Measurements from ENCODE around the gene GRIN3B.
A peak's percentile ranks its signal among the peaks of the same experiment; 100 is the strongest.
"Not testable (repeated sequence)": the region's sequence is repeated elsewhere in the genome, so short reads cannot be mapped to it uniquely, and the experiment has no call there.

Gene GRIN3B

DNA sequence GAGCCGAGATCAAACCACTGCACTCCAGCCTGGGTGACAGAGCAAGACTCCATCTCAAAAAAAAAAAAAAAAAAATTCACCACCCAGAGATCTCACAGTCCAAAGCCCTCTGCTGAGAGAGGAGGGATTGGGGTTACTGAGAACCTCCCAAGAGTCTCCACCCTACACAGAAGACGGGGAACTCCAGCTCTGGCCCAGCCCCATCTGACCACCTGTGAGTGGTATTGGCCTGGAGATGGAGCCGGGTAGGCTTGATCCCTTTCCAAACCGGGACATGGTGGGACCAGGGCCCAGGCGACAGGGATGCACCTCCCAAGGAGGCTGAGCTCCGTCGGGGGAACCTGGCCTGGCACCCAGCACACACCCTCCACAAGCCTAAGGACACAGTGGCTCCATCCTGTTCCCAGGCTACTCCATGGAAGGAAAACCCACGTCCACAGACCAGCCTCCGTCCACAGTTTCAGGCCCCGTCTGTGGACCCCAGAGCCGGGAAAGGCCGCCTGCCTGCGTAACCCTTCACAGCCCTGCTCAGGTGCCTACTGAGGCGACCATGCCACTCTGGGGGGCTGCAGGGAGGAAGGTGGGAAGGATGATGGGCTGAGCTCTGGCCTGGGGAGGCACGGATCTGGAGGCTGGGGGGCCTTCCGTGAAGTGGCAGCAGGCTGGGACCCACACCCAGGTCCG lies 18.9 kb downstream of the GRIN3B start:
- no peak for DNase-seq

DNA sequence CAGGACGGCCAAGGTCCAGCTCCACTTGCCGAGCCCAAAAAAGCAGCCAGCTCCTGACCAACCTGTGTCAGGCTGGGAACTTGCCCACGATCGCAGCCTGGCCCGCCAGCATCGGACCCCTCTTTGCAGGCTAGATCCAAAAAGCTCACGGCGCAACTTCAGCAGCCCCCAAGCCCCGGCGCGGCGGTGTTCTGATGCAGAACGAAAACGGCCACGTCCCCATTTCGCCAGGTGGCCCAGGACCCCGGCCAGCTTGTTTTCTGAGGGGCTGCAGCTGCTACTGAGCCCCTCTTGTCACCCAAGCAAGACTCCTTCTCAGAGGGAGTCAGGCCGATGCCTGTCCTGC lies 19.4 kb downstream of the GRIN3B start:
- no peak for DNase-seq

DNA sequence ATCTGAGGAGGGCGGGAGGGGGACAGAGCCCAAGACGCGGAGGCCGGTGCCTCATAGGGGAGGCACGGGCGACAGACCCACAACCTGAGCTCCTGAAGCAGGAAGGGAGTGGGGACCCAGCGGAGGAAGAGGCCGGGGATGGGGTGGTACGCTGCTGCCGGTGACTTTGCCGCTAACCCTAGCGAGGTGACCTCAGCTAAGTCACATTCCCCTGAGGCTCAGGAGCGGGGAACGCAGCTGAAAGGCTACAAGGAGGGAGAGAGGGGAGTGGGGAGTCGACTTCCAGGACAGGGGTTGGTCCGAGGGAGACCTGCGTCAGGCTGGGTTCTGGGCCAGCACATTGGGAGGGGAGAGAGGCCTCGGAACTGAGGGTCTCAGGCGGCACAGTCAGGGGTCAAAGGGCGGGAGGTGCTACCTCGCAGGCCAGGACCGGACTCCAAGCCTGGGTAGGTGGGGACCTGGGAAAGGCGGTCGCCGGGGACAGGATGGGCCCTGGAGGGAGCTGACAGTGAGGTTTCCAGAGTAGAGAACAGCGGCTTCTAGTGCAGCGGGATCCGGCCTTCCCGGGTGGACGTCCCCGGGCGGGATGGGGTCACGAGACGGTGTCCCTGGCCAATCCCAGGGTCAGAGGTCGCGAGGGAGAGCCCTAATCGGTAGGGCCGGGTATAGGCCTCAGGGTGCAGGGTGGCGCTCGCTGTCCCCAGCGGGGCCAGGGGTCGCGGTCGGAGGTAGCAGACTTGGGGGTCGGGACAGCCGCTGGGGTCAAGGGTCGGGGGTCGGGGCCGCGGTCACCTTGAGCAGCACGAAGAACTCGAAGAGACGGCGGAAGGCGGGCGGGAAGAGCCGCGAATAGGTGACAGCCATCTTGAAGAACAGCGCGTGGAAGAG lies 20.0 kb downstream of the GRIN3B start:
- DNase-seq: peak in 8 of 56 donors; percentile 28 to 60 (median 47)

DNA sequence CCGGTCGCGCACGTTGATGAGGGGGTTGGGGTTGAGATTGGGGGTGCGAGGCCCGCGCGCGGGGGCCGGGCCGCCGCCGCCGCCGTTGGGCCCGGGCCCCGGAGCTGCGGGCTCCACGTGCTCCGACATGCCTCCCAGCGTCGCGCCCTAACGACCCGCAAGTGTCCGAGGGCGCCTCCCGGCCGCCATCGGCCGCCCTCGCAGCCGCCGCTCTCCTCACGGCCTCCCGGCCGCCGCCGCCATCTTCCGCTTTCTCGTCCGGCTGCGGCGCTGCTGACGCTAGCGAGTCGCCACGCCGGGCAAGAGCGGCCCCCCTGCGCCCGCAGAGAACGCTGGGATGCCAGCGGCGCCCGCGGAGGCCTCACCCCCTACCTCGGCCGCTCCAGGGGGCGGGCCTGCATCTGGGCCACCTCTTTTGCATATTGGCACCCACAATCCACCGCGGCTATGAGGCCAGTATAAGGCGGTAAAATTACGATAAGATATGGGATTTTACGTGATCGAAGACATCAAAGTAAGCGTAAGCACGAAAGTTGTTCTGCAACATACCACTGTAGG lies 20.7 kb downstream of the GRIN3B start, which contains the start of gene TMEM259:
Gene TMEM259 (minus strand): TSS at position 256 of the 558 bp plus-strand sequence. CDS start 127 bp downstream, at position 129.
- DNase-seq: peak; percentile 57 to 99 (median 94)

DNA sequence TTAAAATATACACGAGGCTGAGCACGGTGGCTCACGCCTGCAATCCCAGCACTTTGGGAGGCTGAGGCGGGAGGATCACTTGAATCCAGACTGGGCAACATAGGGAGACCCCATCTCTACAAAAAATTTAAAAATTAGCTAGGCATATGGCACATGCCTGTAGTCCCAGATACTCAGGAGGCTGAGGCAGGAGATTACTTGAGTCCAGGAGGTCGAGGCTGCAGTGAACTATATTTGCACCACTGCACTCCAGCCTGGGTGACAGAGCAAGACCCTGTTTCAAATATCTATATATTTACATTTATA lies 23.6 kb downstream of the GRIN3B start:
- DNase-seq: not testable (repeated sequence)

DNA sequence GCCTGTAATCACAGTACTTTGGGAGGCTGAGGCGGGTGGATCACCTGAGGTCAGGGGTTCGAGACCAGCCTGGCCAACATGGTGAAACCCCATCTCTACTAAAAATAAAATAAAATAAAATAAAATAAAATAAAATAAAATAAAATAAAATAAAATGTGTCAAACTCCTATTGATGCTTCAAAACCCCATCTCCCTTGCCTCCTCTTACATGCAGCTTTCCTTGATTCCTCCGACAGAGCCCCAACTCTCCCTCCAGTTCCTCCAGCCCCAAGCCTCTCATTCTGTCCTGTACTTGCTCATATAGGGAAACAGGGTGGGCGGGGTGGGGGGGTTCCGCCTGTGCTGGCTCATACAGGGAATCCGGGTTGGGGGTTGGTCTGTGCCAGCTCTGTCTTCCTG lies 24.9 kb downstream of the GRIN3B start:
- DNase-seq: not testable (repeated sequence)

DNA sequence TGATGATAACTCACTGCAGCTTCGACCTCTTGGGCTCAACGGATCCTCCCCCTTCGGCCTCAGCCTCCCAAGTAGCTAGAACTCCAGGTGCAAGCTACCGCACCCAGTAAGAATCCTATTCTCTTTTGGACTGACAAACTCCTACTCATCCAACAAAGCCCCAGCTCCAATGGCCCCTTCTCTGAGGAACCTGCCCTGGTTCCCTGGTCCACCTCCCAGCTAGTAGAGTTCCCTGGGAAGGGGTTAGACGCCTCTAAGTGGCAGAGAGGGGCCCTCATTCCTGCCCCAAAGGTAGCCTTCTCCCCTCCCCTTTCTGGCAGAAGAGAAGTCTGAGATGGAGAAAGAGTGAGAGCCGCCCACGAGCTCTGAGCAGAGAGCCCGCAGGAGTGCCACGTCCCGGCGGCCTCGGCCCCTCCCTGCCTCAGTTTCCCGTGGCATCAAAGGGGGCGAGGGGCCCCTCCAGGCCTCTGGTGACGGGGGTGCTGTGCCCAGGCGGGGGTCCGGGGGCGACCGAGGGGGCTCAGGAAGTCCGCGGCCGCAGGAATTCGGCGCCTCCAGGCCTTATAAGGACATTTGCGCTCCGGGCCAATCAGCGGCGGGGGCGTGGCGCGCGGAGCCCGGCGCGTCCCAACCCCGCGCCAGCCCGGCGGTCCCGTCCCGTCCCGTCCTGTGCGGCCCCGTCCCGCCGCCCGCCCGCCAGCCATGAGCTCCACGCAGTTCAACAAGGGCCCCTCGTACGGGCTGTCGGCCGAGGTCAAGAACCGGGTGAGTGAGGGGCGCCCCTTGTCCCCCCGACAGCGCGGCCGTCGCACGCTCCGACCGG lies 26.0 kb downstream of the GRIN3B start, which contains the start of gene CNN2:
Gene CNN2 (plus strand): TSS at position 649 of the 823 bp plus-strand sequence. CDS start 54 bp downstream, at position 703.
- DNase-seq: peak in 3 of 56 donors; percentile 7 to 56 (median 32)

DNA sequence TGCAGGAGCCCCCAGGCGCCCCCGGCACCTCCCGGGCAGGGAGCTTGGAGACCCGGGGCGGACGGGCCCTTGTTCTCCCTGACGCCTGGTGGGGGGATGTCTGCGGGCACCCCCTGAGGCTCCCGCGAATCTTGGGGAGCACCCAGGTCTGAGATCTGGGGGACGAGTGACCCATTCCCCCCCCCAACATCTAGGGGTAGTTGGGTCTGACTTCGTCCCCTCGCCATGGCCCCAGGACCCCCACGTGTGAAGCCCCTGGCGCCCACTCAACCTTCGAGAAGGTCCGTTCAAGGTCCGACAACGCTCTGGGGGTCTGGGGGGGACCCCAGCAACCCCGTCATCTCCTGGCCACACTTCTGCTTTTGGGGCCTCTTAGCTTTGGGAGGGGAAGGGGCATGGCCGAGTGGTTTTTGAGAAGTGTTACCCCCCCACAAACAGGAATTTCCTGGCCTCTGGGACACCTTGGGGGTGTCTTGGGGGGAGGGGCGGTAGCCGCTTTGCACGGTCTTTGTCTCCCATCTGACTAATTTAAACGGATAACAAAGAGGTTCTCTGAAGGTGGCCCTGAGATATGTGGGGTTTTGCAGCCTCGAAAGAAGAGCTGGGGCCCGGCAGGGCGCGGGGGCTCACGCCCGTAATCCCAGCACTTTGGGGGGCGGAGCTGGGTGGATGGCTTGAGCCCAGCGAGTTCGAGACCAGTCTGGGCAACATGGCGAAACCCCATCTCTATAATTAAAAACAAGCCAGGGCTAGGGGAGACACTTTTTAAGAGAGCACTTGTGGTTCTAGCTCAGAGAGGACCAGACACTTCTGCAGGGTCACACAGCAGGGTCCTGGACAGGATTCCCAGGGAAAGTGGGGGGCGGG lies 26.8 kb downstream of the GRIN3B start:
- no peak for DNase-seq

DNA sequence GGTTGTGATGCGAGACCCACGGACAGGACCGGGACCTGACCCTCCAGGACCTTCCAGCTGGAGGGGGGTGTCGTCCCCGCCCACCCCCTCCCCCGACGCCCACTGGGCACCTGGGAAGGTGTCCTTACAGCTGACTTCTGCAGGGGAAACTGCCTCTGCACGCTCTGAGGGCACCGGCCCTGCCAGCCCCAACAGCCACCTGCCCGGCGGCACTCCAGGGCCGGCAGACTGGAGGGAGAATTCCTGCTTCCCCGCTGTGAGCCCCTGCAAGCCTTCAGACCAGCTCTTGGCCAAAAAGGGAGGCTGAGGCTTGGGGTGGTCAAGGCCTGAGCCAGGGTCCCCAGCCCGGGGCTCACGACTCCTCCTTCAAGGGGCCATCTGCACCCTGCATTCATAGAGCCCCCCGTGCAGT lies 27.4 kb downstream of the GRIN3B start:
- DNase-seq: no peak

DNA sequence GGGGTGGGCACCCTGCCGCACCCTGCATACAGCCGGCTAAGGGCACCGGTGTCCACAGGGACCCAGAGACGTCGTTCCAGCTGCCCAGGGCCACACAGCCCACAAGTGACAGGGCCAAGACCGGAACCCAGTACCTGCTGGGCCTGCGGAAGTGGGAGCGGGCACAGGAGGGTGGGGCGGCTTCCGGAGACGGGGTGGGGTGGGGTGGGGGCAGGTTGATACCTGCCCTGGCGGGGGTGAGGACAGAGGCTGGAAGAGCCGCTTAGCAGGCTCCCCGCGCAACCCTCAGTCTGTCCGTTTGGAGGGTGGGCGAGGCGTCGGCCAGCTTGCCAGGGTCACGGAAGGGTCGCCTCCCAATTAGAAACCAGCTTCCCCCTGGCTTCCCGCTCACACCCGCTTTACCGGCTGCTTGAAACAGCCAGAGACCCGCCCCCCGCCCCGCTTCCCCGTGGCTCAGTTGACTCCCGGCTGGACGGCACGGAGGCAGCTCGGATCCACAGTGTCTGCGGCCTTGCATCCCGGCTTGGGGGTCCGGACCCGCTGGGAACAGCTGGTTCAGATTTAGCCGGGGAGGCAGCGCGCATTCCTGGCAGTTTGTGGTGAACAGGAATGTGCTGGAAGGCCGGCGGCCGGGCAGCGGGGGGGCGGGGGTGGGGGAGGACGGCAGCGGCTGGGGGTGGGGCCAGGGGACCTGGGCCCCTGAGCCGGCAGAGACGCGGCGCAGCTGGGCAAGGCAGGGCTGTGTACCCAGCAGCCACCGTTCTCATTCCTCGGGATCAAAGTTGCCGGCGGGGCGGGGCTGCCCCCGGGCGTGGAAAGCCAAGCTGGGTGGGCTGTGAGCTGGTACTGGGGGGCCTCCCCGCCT lies 28.1 kb downstream of the GRIN3B start:
- DNase-seq: no peak

DNA sequence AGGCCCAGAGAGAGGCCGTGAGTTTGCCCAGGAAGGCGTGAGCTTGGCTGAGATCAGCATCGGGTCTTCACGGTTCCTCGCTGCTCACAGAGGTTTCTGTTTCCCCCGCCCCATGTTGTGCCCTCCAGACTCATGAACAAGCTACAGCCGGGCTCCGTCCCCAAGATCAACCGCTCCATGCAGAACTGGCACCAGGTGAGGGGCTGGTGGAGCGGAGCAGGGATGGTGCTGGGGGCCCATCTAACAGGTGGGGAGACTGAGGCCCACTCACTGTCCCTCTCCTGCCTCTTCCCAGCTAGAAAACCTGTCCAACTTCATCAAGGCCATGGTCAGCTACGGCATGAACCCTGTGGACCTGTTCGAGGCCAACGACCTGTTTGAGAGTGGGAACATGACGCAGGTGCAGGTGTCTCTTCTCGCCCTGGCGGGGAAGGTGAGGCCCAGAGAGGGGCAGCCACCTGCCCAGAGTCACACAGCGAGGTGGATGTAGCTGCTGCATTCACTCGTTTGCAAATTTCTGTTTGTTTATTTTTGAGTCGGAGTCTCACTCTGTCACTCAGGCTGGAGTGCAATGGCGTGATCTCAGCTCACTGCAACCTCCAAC lies 32.1 kb downstream of the GRIN3B start:
- DNase-seq: no peak

DNA sequence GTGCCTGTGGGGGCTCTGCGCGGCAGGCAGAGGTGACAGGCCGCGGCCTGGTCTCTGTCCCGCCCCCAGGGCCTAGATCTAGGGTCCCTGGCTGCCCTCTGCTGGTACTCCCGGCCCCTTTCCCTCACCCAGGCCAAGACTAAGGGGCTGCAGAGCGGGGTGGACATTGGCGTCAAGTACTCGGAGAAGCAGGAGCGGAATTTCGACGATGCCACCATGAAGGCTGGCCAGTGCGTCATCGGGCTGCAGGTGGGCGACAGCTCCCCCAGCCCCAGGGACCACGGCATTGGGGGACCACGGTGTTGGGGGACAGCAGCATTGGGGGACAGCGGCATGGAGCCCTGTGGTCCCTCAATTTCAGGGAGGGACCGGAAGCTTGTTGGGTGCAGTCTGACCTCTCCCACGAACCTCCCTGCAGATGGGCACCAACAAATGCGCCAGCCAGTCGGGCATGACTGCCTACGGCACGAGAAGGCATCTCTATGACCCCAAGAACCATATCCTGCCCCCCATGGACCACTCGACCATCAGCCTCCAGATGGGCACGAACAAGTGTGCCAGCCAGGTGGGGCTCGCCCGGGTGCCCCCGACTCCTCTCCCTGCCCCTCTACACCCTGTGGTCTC lies 35.9 kb downstream of the GRIN3B start:
- DNase-seq: no peak

DNA sequence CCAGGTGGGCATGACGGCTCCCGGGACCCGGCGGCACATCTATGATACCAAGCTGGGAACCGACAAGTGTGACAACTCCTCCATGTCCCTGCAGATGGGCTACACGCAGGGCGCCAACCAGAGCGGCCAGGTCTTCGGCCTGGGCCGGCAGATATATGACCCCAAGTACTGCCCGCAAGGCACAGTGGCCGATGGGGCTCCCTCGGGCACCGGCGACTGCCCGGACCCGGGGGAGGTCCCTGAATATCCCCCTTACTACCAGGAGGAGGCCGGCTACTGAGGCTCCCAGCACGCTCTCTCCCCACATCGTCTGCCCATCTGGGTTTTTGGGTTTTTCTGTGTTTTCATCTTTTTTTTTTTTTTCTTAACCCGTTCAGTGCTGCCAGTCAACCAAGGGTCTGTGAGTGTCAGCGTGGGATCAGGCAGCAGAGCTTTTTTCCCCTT lies 37.4 kb downstream of the GRIN3B start:
- no peak for DNase-seq

DNA sequence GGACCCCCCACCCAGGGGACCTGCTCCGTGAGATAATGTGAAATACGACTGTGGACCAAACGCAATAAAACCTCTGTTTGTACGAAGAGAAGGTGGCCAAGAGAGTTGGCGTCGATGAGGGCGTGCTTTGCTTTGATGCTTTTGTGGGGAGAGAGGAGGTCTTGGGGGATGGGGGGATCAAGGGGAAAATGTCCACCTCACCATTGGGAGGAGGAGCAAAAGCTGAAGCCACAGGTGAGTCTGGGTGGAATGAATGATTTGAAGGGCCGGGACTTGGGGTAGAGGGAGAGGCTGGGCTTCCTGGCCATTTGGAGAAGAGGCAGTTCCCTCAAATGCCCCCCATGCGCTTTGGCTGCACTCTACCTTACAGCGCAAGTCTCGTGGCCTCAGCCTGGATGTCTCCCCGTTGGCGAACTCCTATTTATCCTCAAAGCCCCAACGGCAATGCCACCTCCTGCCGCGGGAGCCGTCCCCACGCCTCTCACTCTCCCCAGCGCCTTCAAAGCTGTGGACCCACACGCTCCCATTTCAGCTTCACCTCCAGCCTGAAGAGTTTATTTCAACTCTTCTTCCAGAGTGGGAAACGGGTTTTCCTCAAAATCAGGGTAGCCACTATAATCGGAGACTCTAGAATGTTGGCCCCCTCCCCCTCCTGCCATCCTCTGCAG lies 38.9 kb downstream of the GRIN3B start:
- no peak for DNase-seq

DNA sequence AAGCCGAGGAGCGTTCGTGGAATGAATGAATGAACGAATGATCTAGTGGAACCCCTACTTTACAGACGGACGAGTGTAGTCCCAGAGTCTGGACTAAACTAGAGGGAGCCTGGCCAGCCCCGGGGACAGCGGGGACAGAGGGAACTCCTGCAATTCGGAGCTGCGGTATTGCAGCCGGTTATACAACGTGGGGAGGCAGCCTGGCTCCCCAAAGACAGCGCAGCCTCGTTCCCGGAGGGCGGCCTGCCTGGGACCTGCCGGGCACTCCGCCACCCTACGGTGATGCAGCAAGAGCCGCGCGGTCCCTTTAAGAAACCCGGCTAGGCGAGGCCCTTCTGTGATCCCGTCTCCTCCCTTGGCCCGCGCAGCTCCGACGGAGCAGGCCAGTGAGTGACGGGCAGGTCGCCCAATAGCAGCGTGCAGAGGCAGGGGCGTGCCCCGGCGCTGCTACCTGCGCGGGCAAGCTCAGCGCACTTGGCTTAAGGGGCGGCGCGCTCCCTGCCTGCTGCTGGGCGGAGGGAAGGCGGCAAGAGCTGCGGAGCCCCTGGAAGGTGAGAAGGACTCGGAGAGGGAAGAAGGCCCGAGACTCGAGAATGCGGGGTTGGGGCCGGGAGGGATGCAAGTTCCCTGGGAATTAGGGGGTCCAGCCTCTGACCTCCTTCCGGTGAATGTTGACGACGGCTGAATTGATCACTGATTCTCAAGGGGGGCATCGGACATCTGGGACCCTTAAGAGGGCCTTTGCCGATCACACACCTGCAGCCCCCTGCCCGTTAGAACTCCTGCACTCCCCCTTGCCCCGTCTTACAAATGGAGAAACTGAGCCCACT lies 39.6 kb downstream of the GRIN3B start, which contains the start of gene ABCA7:
Gene ABCA7 (plus strand): TSS at position 462 of the 830 bp plus-strand sequence. CDS start 1,255 bp downstream, outside the sequence.
- DNase-seq: peak; percentile 66 to 98 (median 90)

DNA sequence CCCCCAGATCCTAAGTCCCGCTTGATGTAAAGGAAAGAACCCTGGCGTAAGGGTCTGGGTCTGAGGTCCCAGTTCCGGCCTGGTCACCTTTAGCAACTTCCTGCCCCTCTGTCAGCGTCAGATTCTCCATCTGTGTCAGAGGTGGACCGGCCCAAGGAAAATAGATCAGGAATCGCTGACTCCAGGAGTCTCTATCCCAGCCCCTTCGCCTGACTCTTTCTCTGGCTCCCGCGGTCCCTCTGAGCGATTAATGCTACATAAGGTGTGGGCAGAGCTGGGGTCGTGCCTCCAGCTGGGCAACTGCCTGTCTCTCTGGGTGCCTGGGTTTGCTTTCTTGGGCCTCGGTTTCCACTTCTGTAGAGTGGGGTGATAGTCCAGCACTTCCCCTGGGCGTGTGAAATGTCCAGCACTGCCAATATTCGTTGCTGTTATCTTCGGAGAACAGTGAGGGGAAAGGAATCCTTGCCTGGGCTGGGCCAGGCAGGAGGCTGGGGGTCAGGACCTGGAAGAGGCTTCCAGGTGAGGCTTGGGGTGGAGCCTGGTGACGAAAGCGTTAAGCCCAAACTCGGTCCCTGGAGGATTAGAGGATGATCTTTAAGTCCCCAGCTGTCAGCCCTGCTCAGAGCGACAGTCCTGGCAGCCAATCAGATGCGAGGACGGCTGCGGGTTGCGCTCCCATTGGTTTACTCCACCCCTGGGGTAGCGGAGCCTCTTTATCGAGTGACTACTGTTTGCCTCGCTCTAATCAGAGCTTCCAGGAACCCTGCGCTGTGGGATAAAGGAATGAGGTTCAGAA lies 40.5 kb downstream of the GRIN3B start:
- DNase-seq: peak in 55 of 56 donors; percentile 24 to 96 (median 80)

All from nucleus accumbens (tissue), 56 donors.